HS-5 (cell line): ENCODE data around the gene SRMS.

Experiments used
- DNase-seq: peaks from one replicate; pipeline ENCODE4 v3.0.0-alpha.2; 2012; ENCODE audit warnings: low read depth

Gene SRMS

DNA sequence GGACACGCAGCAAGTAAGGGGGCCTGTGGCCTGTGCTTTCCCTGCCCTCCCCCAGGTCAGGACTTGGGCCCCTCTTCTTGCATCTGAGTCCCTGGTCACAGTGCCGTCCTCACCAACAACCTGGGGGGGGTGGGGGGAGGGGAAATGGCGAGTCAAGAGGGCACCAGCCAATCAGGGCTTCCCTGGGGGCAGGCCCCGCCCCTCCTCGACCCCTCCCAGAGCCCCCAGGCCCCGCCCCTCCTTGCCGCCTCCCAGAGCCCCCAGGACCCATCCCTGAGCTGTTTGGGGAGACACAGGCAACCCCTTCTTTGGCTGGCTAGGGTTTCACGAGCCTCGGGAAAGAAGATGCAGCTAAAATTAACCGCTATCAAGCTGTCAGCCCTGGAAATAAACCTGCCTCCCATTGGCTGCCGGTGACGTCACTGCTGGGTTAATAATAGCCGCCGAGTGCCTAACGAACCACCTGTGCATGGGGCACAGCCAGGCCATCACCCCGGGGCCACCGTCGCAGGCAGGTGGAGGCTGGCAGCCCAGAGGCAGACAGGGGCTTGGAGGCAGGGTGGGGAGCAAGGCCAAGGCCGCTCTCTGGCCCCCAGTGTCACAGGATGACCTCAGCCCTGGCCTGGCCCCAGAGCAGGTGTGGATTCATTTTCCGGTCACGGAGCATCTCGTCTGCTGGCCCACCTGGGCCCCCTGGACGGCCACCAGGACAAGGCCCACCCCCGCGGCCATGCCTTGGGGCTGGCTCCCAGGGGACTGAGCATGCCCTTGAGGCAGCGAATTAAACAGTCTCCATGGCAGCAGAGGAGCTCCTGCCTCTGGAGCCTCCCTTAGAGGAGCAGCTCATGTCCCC is 45.5 kb downstream of the SRMS start:
- no peak for DNase-seq

DNA sequence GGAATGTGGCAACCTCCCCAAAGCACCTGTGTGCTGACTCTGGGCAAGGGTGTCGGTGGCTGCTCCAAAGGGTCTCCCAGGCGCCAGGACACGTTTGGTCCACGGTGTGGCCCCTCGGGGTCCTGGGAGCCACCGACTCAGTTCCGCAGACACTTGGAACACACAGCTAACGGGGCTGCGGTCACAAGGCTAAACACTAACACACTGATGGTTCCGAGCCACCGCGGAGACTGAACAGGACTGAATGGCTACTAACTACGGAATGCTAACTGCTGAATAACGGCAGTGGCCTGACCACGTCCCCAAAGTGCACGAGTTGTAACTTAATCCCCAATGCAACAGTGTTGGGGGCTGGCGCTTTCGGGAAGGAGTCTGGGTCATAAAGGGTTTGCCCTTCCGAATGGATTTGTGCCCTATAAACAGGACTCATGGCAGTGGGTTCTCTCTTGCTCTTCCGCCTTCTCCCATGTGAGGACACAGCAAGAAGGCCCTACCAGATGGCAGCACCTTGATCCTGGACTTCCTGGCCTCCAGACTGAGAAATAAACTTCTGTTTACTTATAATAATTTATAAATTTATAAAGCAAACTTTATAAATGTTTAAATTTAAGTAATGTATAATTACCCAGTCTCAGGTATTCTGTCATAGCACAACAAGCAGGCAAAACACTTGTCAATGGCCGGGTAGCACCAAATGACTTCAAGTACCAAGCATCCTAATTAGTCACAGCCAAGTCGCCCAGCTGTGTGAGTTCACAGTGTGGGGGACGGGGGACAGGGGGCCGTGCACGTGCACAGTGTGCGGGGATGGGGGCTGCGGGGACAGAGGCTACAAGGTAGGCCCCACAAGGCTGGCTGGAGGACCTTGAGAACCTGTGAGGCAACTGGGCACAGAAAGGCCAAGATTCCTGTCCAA is 46.4 kb downstream of the SRMS start:
- DNase-seq: no peak

DNA sequence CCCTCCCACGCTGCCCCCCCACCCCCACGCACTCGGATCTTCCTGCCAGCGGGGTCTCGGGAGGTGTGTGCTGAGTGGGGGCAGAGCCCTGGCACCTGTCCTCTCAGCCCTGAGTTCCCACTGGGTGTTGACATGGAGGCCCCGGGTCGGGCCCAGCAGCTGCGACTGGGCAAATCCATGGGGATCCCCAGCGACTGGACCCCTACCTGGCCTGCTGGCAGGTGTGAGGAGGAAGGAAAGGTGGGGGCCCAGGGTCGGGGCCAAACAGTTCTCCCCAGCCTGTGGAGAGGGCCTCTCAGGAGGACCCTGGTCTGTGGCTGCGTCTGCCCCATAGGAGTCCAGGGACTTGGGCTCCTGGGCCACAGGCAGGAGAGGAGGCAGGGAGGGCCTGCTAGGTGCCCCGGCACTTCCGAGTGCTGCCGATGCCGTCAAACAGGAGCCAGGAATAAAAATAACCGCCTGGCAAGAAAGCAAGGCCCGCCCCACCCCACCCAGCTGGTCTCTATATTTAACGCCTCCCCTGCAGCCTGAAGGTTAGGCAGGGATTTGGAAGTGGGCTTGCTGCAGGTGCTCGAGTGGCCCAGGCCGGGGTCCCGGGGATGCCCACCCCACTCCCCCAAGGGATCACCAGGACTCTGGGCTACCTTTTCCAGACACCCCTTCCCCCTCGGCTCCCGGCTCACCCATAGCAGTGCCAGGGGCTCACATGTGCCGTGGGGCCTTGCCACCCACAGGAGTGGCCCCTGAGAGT is 47.2 kb downstream of the SRMS start:
- no peak for DNase-seq

- no peak for DNase-seq
These were observed 48.1 kb downstream of the SRMS start for GRCh38 chr20:63499338-63499969.

DNA sequence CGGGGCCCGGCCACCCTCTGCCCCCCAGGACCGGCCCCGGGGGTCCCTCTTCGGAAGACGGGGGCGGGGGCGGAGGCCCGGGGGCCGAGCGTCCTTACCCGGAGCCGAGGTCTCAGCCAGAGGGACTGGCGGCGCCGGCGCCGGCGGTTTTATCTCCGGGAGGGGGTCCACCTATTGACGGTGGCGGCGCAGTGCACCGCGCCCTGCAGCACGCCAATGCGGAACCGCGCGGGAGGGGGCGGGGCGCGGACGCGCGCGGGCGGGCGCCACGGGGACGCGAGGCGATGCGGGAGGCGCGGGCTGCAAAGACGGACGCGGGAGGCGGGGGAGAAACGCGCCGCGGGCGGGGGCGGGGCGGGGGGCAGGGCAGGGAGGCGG is 48.6 kb downstream of the SRMS start, which contains the start of gene EEF1A2:
Gene EEF1A2, minus strand, starts transcription at position 124 of the 378 bp plus-strand sequence. CDS start 1,320 bp downstream, outside the sequence.
- DNase-seq: no peak

GRCh38 chr20:63497946-63498935 is 49.3 kb downstream of the SRMS start:
- DNase-seq: no peak

DNA sequence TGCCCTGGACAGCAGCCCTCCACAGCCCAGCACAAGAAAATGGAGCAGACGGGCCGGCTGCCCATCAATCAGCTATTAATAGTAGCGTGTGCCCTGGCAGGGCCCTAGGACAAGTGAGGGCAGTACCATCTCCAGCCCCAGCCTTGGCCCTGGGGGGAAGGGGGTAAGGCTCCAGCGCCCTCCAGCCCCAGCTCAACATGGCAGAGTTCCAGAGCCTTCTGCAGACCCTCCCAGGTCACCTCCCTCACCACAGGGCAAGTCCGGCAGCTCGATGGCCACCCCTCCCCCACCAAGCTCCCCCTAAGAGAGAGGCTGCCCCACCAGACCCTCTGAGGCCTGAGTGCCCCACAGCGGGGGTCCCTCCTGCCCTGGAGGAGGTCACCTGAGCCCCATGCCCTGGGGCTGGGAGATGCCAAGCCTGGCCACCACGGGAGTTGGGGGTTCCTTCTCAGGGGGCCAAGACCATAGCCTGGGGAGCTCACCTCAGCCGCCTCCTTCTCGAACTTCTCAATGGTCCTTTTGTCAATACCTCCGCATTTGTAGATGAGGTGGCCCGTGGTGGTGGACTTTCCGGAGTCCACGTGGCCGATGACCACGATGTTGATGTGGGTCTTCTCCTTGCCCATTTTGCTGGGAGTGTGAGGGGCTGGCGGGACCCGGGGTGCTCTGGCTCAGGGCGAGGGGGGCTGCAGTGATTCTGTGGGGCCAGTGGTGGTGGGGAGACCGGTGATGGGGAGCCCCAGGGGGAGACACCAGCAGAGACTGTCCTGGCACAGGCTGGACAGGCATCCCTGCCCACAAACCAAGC is 50.2 kb downstream of the SRMS start:
- no peak for DNase-seq

- DNase-seq: no peak
These were observed 50.9 kb downstream of the SRMS start for GRCh38 chr20:63496596-63497120.

DNA sequence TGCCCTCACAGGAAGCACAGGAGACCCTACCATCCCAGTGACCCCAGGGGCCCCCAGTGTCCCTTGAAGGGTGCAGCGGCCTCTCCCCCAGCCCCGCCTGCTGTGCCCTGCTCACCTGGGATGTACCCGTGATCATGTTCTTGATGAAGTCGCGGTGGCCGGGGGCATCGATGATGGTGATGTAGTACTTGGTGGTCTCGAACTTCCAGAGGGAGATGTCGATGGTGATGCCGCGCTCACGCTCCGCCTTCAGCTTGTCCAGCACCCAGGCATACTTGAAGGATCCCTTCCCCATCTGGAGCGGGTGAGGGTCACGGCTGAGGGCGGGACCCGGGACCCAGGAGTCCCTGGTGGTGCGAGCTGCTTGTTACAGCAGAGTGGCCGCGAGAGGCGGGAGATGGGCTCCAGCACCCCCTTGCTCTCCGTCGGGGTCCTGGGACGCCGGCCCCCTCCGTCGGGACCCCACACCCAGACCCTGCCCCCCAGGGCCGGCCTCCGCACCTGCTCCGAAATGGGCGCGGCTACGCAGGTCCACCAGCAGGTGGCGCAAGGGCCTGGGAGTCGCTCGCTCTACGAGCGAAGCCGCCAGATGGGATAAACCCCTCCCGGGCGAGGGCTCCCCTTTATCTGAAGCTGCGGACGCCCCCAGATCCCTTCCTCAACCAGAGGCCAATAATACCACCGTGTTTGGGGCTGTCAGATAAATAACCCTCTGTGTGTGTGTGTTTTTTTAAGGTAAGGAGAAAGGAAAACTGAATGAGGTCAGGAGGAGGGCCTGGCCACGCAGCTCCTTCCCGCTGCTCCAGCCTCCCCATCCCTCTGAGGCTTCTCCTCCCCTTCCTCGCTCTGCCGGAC is 51.6 kb downstream of the SRMS start:
- DNase-seq: no peak

DNA sequence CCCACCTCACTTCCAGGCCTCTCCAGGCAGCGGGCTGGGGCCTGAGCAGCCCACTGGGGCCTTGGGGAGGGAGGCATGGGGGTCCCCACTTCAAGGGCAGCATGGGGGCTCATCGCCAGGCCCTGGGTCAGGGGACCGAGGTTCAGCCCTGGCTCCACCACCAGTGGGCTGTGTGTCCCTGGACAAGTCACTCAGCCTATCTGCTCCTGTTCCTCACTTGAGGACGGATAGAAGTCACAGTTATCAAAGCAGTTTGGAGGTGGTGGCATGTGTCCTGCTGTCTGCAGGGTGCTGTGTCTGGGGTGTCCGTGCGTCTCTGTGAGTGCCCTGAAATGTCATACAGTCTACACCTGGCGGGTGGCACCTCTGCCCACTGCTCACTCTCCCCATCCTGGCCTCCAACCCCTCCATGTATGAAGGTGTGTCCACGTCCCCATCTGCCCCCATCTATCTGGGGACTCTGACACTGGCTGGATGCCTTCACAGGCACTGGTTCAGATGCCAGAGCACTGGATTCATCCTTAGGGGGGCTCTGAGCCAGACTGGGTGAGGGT is 52.3 kb downstream of the SRMS start:
- DNase-seq: no peak

- DNase-seq: no peak
These were observed 53.0 kb downstream of the SRMS start for GRCh38 chr20:63494420-63495166.

DNA sequence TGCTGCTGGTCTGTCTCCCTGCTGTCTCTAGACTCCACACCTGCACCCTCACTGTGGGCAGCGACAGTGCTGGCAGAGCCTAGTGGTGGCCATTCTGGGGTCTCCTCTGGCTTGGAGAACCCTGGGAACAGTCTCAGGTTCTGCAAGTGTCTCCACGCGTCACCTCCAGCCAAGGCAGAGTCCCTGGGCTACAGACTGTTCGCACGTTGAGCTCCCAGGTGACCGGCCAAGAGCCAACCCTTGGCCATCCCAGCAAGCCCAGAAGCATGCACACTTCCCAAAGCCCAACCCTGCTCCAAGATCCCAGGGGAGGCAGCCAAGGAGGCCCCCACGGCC is 53.5 kb downstream of the SRMS start:
- DNase-seq: no peak

DNA sequence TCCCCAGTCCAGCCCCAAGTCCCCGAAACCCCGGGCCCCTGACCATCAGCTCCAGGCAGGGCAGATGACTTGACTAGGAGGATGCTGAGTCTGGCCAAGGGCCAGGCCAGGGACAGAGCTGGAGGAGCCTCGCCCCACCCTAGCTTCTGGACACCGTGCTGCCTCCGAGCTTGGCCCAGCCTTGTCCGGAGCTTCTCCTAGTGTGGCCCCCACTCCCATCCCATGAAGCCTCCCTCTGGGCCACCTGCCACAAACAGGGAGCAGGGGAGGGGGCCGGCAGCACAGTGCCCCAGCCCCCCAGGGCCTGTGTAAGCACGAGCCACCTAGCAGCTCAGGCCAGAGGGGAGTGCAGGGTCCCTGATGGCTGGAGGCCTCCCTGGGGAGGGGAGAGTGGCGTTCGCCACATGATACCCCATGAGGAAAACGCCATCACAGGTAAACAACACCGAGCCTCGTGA is 54.0 kb downstream of the SRMS start:
- DNase-seq: no peak

DNA sequence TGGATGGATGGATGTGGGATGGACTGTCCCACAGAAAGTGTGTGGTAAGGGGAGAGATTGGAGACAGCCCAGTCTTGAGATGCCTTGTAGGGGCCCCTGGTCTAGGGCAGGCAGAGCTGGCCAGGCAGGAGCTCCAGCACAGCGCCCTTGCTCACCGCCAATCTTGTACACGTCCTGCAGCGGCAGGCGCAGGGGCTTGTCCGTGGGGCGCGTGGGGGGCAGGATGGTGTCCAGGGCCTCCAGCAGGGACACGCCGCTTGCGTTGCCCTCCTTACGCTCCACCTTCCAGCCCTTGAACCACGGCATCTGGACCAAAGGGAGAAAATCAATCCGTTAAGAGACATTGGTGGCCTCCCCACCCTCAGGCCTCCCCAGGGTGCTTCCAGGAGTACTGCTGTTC is 54.6 kb downstream of the SRMS start:
- no peak for DNase-seq

- no peak for DNase-seq
These were observed 55.0 kb downstream of the SRMS start for GRCh38 chr20:63492518-63492917.

DNA sequence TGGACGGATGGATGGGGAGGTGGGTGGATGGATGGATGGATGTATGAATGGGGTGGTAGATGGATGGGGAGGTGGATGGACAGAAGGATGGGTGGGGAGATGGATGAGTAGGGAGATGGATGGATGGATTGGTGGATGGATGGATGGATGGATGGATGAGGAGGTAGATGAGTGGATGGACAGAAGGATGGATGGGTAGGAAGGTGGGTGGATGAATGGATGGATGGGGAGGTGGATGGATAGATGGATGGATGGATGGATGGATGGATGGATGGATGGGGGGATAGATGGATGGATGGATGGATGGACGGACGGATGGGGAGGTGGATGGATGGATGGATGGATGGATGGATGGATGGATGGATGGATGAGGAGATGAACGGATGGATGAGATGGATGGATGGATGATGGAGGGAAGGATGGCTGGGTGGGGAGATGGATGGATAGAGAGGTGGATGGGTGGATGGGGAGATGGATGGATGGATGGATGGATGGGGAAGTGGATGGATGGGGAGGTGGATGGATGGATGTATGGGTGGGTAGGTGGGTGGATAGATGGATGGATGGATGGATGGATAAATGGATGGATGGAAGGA is 55.8 kb downstream of the SRMS start:
- no peak for DNase-seq

DNA sequence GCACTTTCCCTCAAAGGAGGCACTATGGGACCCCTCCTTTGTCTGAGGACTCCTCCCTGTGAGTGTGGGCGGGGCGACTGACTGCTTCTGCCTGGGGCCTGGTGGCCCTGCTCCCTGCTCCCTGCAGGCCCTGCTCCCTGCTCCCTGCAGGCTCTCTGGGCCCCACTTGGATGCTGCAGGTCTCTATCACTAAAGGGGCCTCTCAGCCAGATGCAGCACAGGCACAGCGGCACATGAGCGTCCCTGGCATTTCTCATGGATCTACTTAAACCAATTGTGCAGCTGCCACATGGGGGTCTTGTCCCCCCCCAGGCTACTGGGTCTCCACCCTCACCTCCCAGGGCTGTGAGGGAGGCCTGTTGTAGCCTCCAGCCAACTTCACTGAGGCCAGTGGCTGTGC is 56.5 kb downstream of the SRMS start:
- DNase-seq: no peak
